Measurements from ENCODE around the gene BRMS1L. TPM values are rescaled to one million over a fixed set of nuclear protein-coding genes. Genes with fewer than 3 reads are reported as not detected.

BRMS1L gene
- total and polyA plus RNA-seq, 2 of the 4 experiments (the other 2 are of a cell fraction), result 1.8 to 6.2 TPM

- Histone ChIP-seq H3K27me3 (ENCODE audit: control insufficient read depth, insufficient read depth, low read length) (no peaks in the 10 kb centered on the region), H3K4me3 (ENCODE audit: insufficient read depth, low read depth, low read length) (peak overlapping the region; percentile 21), H2BK15ac (ENCODE audit: low read depth, low read length) (no peak overlapping the region), H3K18ac (ENCODE audit: low read depth, low read length) (no peak overlapping the region), H2BK20ac (ENCODE audit: low read depth, low read length) (no peak overlapping the region), H2BK120ac (ENCODE audit: low read depth, low read length) (no peak overlapping the region), H2AFZ (replicated peaks; ENCODE audit: low read length, poor library complexity) (no peak overlapping the region), H3K23ac (ENCODE audit: low read depth, low read length) (no peak overlapping the region; the same call in 1 of the 2 replicates), H4K8ac (ENCODE audit: low read depth in 2 of 2, low read length in 2 of 2) (no peak overlapping the region), H3K79me1 (ENCODE audit: low read depth in 1 of 2, low read length in 2 of 2) (peaks cover 7 to 30% of the 10 kb centered on the region in 2 experiments), H2BK5ac (ENCODE audit: low read depth, low read length, poor library complexity, severe bottlenecking) (no peak overlapping the region), H3K4ac (ENCODE audit: low read depth, low read length) (no peak overlapping the region), H3K9me3 (ENCODE audit: control insufficient read depth, insufficient read depth, low read length) (no peaks in the 10 kb centered on the region), H4K5ac (ENCODE audit: low read depth, low read length) (no peak overlapping the region), H3K56ac (ENCODE audit: extremely low read depth, insufficient read depth, low read length) (no peak overlapping the region), H3K4me2 (ENCODE audit: low read depth, low read length) (peak overlapping the region; percentile 100), H4K91ac (ENCODE audit: insufficient read depth, low read depth, low read length) (no peak overlapping the region), H3K9me1 (ENCODE audit: insufficient read depth, low read length) (no peaks in the 10 kb centered on the region; the same call in 1 of the 2 replicates), H3K27ac (ENCODE audit: insufficient read depth, low read length) (no peak overlapping the region), H3K14ac (replicated peaks; ENCODE audit: low read depth, low read length) (no peak overlapping the region), H4K20me1 (ENCODE audit: insufficient read depth, low read length) (peaks cover 23% of the 10 kb centered on the region), H2AK9ac (replicated peaks; ENCODE audit: low read depth, low read length, poor library complexity) (no peak overlapping the region), H2AK5ac (ENCODE audit: low read depth, low read length) (no peak overlapping the region), H3K4me1 (ENCODE audit: control insufficient read depth, insufficient read depth, low read length) (peaks cover 4% of the 10 kb centered on the region; the same call in 1 of the 2 replicates), H3K9ac (ENCODE audit: low read depth, low read length) (no peak overlapping the region), H3K36me3 (ENCODE audit: control insufficient read depth, insufficient read depth, low read length) (no peaks in the 10 kb centered on the region)
- in situ Hi-C loops (cut with MboI; ENCODE audit: low sequenced_read_pairs) (loop anchor here (25.0 kb wide), 1 partner anchor 670 kb away; no protein-coding TSS in a partner anchor), intact Hi-C loops (cut with micrococcal nuclease) (loop anchor here (5.0 kb wide), 2 partner anchors 60 to 120 kb away; no protein-coding TSS in a partner anchor), dilution Hi-C loops (cut with HindIII; ENCODE audit: low sequenced_read_pairs, unreplicated experiment) (no loop called here)
- 59% methylated on average over 3 of the region's 8 CpGs; no CpG with 5 or more reads in 1 of the 2 experiments for WGBS, 2 experiments (ENCODE audit: extremely low coverage in 2 of 2, insufficient read length in 1 of 2)
- TSS peak; percentile 38 for BruUV-seq (replicated peaks)
- no peak for TF ChIP-seq RFX5 (IDR thresholded peaks at IDR 0.05; ENCODE audit: low read depth, low read length)
- no peak for TF ChIP-seq CEBPB (IDR thresholded peaks at IDR 0.05; ENCODE audit: low read depth, low read length)
- TF ChIP-seq MAZ (IDR thresholded peaks at IDR 0.05; ENCODE audit: borderline replicate concordance, low read depth, low read length), result no peak
- no peak for TF ChIP-seq MXI1 (IDR thresholded peaks at IDR 0.05; ENCODE audit: borderline replicate concordance, low read depth, low read length)
- TF ChIP-seq CHD1 (IDR thresholded peaks at IDR 0.05; ENCODE audit: low read depth, low read length), result no peak
- TF ChIP-seq SMC3 (IDR thresholded peaks at IDR 0.05; ENCODE audit: low read depth, low read length), result no peak
- no peak for TF ChIP-seq ELK1 (IDR thresholded peaks at IDR 0.05; ENCODE audit: borderline replicate concordance, low read depth, low read length)
- TF ChIP-seq RCOR1 (IDR thresholded peaks at IDR 0.05; ENCODE audit: insufficient replicate concordance, low read length), result no peak
- TF ChIP-seq USF2 (IDR thresholded peaks at IDR 0.05; ENCODE audit: low read depth, low read length), result no peak
- ChIA-PET CTCF (interaction anchor here (1.0 to 2.9 kb wide), 2 partner anchors 10 to 11 kb away, joined by 3 to 10 read pairs; no protein-coding TSS in a partner anchor), POLR2A (ENCODE audit: unreplicated experiment) (no interaction called here)
- no peak for ATAC-seq (ENCODE audit: low read depth)
- DNase-seq, result no peak
Observed at GRCh38 chr14:35807131-35807961, 18.8 kb upstream of the BRMS1L start.

All from IMR-90 (cell line).